ENCODE results near the gene ATF3.
A peak's percentile ranks its signal among the peaks of the same experiment; 100 is the strongest.

ATF3 gene

DNA sequence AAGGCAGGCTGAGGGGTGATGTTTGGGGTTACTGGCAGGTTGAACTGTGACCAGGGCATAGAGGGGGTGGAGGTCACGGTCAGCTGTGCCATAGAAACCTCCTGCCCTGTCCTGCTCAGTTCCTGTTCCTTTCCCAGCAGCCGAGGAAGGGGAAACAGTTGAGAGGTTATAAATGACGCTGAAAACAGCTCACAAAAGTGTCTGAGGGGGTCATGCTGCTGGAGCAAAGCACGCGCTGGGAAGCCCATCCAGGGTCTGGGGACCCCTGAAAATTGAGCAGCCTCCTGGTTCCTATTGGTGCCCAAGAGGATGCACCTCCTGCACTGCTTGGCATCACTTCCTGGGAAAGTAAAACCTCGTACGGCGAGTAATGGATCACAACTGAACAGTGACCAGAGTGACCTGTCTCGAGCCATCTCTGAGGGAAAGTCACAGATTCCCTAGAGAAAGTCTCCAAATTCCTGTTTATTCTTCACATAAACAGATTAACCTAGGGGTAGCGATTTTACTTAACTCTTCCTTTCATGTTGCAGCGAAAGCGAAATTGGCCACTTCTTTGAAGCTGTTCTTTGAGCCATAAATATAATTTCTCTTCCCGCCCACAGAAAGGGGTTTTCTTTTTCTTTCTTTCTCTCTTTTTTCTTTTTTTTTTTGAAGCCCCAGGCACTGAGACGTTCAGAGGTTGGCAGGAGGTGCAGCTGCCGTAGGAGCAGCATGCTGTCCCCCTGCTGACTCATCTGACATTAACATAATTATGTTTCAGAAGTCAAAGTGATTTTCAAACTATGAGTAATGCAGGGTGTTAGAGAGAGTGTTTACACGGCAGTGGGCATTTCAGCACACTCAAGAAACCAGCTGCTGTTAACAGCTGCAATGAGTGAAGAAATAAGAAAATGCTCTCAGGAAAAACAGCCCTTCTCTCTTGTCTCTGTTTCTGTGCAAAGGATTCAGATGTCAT is 41.8 kb upstream of the ATF3 start:
- peak; percentile 89 for DNase-seq (ENCODE audit: low spot score)
- TF ChIP-seq CTCF (IDR thresholded peaks at IDR 0.05; ENCODE audit: extremely low read depth, missing control alignments), result no peak

DNA sequence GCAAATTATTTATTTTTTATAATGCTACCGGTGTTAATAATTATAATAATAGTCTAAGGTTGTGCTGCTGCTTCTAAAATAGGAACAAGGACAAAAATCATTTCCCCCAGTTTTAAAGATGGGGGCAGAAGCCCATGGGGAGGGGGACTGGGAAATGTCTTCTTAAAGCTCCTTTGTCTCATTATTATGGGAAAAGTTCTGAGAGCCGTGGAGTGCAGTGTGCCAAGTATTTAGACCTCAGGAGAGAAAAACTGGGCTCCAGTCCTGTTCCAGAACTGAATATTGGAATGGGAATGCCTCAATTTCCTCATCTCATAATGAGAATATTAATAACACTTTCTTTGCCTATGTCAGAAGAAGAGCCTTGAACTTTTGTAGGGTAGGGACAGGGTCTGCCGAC is 40.9 kb upstream of the ATF3 start:
- TF ChIP-seq CTCF (IDR thresholded peaks at IDR 0.05; ENCODE audit: extremely low read depth, missing control alignments), result no peak
- no peak for DNase-seq (ENCODE audit: low spot score)

- DNase-seq (ENCODE audit: low spot score), result no peak
- no peak for TF ChIP-seq CTCF (IDR thresholded peaks at IDR 0.05; ENCODE audit: extremely low read depth, missing control alignments)
These were observed 39.5 kb upstream of the ATF3 start for GRCh38 chr1:212568978-212569537.

GRCh38 chr1:212574732-212575131 is 33.8 kb upstream of the ATF3 start:
- TF ChIP-seq CTCF (IDR thresholded peaks at IDR 0.05; ENCODE audit: extremely low read depth, missing control alignments), result no peak

DNA sequence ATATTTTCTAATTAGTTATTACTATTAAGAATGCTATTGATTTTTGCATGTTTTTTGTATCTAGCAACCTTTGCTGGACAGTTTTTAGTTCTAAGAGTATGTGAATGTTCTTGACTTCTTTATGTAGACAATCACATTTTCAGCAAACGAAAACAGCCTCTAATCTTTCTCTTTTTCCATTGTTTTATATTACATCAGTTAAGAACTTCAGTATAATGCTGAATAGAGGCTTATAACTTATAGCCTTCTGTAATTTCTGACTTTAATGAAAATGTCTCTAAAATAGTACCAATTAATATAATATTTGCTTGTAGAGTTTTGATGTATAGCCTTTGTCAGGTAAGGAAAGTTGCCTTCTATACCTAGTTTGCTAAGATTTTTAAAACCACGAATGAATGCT is 33.2 kb upstream of the ATF3 start:
- no peak for TF ChIP-seq CTCF (IDR thresholded peaks at IDR 0.05; ENCODE audit: extremely low read depth, missing control alignments)
- no peak for DNase-seq (ENCODE audit: low spot score)

More at GRCh38 chr1:212574732-212575131, 33.8 kb upstream of the ATF3 start:
- no peak for DNase-seq (ENCODE audit: low spot score)

DNA sequence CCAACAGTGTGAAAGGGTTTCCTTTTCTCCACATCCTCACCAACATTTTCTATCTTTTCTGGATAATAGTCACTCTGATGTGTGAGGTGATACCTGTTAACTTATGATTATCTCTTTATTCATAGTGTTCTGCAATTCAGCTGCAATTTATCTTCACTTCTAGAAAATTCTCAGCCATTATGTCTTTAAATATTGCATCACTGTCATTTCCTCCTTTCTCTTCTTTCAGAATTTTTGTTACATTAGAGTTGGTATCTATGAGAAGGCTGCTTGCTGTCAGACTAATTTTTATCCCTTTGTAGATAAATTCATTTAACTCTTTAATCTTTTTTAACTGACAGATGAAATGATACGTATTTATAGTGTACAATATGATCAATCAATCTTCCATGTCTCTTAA is 30.5 kb upstream of the ATF3 start:
- DNase-seq (ENCODE audit: low spot score), result no peak
- no peak for TF ChIP-seq CTCF (IDR thresholded peaks at IDR 0.05; ENCODE audit: extremely low read depth, missing control alignments)

DNA sequence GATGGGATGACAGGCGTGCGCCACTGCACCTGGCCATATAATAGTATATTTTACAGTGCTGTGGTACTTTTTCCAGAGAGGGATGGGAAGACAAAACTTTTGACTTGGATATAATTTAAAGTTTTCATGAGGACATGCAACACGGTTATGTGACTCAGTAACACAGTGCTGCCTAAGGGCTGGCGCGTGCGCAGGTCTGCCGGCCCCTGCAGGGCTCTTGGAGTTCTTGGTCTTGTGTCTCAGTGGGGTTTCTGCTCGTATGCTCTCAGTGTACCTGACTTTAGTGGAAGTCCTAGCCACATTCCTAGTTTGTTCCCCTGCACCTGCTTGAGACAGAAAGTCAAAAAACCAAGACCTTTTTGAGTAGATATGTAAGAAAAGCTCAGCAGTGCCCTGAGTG is 27.5 kb upstream of the ATF3 start:
- no peak for DNase-seq (ENCODE audit: low spot score)
- TF ChIP-seq CTCF (IDR thresholded peaks at IDR 0.05; ENCODE audit: extremely low read depth, missing control alignments), result no peak

Data from GM20000 (cell line).